SIG-M5 treated with dmso at 0.1 percent for 504 hours (cell line): ENCODE measurements around the gene TFAP2A.

ENCODE experiments used
- DNase-seq: peaks from one replicate; lab custom pipeline; 2025; ENCODE audit not compliant: unreplicated experiment; lab: John Stamatoyannopoulos, UW

TFAP2A gene

DNA sequence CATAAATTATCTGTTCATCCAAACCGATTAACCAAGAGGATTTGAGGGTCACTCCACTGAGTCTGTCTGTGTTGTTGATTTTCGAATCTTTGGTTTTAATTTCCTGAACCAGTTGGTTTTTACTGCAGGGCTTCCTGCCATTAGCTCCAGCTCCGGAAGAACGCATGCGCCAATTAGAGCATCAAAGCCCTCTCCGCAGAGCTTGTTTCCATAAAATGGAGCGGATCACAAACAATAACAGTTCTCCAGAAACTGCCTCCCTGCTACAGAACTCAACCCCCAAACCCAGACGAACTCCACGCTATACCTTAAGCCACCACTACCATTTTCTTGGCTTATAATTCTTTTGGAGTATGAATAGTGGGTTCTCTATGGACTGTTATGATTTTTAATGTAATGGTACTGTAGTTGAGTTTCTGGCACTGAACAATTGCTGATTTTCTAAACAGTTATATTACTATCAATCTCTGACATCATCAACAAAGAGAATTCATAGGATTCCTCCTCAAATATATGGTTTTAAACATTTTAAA is 13.8 kb downstream of the TFAP2A start:
- DNase-seq, result no peak

DNA sequence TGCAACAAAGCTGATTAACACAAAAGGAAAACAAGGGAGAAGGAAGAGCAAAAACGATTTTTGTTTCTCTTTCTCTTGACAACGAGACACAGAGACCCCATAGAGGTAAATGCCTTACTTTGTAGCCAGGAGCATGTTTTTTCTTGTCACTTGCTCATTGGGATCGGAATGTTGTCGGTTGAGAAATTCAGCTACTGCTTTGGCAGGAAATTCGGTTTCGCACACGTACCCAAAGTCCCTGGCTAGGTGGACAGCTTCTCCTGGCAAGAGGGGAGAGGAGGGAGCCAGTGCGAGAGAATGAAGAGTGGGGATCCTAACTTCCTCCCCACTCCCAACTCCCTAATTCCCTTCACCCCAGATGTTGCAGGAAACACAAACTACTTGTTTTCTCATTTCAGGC is 14.5 kb downstream of the TFAP2A start:
- DNase-seq, result no peak

DNA sequence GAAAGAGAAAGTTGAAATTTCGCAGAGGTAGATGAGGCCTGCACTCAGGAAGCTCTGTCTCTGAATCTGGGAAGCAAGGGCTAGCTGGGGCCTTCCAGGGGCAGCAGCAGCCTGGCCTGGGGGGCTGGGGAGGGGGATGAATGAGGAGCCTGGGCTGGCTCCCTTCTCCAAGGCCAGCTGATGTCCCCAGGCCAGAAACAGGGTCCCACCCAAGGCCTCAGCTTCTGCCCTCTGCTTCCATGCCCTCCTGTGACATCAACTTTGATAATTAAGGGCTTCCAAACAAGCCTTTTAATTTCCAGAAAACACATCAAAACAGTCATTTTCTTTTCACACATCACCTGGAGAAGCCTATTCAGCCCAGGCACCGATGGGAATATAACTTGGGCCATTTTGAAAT is 15.4 kb downstream of the TFAP2A start:
- DNase-seq, result no peak

DNA sequence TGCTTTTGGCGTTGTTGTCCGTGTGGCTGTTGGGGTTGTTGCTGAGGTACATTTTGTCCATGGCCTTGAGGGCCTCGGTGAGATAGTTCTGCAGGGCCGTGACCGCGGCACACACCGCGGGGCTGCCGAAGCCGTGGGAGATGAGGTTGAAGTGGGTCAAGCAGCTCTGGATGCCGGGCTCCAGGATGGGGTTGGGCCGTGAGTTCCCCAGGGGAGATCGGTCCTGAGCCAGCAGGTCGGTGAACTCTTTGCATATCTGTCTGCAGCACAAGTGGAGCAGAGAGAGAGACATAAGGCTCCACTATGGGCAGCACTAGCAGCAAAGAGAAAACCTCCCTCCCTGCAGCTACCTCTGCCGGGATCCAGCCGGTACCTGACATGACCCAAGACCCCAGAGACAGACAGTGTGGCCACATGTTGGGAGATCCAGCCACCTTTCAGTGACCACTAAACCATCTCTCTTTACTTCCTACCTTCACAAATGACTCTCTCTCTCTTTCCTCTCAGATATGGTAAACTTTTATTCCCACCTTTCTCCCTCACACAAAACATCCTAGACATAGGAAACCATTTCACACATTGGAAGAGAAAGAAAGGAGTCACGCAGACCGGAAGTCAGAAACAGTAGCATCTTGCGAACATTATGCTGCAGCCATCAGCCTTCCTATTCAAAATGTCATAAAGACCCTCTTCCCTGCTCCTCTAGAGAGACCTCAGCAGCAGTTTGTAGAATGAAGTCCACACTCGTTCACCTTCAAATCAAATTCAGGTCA is 16.2 kb downstream of the TFAP2A start:
- DNase-seq, result no peak

DNA sequence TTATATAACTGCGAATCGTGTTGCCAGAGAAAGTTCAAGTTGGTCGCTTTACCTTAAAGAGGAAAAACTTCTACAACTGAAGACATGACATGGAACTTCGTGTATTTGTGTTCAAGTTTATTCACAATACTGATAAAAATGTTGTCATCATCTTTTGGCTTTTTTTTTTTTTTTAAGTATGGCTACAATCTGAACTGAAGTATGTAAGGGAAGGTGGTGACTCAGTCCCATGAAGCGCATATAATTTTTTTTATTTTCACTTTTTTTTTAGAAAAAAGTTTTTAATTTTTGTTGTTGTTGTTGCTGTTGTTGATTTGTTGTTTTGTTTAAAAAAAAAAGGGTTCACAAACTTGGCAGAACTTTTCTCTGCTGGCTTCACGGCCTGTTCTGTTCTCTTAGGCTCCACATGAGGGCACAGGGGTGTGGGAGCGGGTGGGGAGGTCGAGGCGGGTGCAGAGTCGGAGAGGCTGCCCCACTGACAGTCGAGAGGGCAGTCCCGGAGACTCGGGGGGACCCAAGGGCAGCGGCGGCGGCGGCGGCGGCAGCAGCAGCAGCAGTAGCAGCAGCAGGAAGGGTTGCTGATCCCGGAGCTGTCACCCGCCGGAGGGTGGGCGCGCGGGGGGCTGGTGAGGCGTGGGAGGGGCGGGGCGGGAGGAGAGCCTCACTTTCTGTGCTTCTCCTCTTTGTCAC is 17.0 kb downstream of the TFAP2A start:
- DNase-seq, result no peak

DNA sequence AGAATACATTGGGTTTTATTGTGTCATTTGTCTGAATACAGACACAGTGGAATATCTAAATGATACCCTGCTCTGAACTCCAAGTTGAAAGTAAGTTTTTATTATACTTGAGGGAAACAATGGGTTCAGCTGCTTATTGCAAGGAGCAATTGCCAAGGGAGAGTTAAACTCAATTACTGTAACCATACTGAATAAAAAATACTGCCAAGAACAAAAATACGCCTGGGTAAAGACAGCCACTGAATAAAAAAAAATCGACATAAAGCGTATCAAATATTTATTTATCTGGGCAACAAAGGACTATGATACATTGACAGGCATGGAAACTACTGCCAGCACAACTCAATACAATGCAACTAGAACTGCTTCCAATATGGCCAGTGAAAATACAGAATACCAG is 18.1 kb downstream of the TFAP2A start:
- no peak for DNase-seq

DNA sequence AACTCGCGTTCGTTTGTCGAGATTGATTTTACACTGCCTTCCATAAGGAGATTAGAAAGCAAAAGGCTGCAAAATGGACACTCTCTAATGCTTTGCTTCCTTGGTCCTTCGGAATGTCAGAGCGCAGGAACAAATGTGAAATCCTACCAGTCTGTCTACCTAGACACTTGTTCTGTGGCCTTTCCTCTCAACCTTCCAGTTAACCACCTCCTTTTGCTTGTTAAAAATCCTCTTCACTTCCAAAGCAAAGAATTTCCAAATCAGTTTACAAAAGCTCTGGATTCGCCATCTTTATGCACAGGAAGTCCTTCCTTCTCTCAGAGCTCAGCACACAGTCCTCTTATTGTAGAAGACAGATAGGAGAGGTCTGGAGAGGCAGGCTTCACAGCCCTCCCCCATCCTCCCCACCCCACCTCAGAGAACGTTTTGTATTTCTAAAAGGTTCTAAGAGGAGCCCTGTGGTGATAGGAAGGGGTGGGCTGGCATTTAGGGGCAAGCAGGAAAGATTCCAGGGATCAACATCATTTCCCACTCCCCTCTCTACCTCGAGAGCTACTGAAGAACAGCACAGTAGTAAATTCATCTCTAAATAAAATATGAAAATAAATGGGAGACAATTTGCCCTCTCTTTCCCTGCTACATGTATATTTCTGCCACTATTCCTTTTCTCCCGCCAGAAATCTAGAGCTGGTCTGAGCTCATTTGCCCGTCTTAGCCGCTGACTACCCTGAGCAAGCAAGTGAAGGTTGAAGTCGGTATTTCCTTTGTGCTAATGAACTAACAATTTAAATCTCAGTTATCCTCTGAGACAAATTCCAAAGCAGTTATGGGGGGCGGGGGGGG is 18.9 kb downstream of the TFAP2A start:
- DNase-seq, result no peak

DNA sequence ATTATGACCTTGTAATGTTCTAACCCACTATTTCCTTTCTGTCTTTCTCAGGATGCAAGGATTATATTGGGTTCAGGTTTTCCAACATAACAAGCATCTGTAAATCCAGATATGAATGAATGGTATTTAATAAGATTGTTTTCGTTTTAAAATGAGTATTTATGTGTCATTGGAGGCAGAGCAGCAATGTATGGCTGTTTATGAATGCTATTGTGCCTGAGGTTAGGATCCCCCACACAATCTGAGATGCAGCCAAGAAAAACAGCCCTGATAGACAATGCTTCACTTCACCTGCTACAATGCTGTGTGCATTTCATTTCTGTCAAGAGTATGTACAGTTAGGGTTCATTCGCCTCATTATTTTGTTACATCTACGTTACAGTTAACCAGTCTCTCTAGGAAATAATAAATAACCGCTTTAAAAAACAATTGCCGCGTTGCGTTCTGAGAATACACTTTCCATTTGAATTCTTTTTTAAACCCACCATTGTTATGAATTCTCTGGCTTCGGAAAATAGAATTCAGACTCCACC is 19.6 kb downstream of the TFAP2A start:
- no peak for DNase-seq

DNA sequence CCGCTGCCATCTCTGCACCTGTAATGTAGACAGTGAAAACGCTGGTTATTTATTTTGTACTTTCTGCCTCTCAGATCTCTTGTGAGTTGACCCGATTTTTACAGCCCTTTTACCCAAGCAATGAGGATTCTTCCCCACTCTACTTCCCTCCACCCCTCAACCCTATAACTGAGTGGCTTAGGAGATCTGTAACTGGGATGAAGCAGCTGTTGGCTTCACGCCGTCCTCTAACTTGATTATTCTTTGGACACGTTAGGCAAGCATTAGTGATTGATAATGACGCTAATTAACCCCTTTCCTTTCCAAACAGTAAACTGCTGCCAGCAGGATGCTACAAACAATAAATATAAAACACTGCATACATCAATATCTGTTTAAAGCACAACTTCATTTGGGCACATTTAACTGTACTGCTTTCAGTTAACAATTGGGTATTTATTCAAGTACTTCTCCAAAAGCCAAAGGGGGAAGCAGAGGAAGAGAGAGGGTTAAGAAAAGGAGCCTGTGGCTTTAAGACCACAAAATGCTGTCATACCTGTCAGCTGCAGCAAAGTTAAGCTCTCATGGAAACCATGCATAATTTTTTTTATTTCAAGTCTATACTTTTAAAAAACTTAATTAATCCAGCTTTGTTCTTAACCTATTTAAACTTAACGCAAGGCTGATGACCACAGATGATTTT is 21.2 kb downstream of the TFAP2A start:
- peak; percentile 17 for DNase-seq

DNA sequence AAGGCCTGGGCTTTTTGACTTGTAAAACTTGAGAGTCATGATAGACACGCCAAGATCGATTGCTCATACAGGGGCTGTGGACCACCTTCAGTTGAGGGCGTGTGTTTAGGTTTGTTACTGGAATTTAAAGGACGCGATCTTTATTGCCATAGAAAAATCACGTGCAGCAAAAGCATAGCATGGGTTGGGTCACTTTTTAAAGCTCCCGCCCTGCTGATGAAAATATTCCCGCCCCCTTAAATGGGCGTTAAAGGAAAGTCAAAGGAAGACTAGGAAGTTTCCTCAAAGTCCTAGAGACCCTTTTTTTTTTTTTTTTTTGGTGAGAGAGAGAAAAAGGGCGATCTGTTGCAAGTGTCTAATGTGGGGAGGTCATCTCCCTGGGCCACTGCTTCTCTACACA is 23.1 kb downstream of the TFAP2A start:
- DNase-seq, result no peak

DNA sequence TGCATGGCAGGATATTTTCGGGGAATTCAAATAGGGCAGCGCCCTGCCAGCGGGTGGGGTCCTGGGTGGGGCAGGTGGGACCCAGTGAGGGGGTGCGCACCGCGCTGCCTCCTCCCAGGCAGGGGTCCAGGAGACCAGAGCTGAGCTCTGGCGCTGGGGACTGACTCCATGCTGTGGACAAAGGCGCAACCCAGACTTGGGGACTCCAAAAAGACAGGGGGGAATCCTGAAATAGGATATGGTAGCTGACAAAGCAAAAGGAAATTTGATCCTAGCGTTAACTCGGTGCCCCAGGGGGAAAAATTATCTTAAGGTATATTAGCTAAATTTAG is 23.6 kb downstream of the TFAP2A start:
- DNase-seq, result no peak

DNA sequence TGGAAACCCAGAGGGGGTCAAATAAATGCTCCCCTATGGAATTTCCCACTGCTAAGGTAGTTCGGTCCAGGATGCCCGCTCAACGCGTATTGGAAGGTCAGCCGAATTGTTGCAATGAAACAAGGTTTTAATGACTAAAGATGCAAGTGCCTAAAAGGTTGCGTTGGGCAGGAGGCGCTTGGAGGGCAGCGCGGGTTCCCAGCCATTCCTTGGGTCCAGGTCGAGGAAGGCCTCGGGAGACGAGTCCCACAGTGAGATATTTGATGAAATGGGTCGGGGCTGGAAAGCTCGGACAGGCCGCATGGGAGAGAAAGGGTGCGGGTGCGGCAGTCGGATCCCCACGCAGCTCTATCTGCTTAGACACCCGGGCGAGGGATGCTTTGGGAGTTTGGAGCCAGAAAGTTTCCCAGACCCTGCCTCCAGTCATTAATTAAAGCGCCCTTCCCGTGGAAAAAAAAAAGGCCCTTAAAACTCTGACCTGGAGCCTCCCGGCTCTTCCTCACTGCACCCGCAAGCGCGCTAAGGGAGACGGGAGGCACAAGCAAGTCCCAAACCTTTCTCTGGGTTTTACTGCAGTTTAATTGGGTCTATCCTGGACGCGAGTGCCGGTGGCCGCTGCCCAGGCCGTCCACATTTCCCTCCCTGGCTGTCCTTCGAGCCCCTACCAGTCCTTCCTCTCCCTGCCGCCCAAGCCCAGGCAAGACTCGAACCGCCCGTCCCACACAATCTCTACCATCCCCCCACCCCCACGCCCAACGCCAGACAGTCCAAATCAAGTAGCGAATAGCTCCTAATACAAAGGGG is 24.2 kb downstream of the TFAP2A start:
- no peak for DNase-seq

DNA sequence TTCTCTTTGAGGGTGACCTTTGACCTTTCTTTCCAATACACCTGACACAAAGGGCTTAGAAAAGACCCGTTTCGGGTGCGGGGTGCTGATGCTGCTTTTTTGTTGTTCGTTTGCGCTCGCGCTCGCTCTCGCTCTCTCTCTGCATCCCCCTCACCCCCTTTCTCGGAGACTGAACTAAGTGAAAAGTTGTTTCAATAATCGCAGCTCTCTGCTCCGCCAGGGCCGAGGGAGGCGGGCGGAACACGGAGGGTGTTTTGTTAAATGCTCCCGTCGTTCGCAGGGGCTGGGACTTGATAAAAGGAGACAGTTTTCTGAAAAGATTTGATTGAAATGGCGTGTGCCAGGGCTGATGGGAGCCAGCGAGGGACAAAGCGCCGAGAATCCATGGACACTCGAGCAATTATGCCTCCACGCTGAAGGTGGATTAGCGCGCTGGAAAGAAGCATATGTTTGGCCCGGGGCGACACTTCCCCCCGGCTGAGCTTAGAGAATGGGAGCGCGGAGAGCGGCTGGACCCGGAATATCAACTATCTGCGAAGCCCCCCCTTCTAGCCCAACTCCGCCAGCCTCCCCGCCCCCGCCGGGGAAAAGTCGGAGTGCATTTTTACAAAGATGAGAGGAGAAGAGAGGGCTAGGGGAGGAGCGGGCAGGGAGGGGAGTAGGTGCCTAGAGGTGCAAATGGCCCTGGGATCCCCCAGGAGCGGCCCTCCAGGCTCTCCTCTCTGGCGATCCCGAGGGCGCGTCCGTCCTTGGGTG is 25.0 kb downstream of the TFAP2A start:
- DNase-seq, result no peak

DNA sequence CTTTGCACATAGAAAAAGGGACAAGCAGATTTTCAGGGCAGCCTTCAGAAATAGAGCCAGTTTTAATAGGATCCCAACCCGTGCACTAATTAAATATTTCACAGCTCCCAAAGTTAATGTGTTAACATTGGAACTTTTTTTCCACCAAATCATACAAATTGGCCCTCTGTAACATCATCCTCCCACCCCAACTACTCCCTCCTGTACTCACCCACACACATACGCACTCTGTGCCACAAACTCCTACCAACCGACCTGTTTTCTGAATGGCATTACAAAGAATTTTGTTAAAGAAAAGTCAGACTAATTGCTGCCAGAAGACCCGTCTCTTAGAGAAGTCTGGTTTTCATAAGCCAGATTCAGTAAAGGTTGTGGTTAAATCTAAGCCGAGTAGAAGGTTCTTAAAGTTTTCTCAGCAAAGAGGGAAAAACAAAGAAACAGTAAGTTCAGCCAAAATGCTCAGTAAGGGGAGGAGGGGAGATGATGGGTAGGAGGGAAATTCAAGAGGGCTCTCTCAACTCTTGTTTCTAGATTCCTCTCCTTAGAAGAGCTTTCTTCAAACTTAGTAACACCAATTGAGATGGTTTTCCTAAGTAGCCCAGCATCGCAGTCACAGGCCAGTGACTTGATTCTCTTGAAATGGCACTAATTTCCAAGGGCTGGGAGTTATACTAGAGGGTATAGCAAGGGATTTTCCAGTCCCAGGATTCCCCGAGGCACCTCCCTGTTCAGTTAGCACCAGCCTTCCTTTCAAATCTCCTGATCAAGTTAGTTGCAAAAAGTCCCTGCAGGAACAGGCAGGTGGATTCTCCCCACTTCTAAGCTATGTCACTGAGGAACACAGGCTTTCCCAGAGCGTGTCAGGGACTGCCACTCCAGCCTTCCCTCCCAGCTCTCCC is 27.9 kb downstream of the TFAP2A start:
- DNase-seq, result no peak

DNA sequence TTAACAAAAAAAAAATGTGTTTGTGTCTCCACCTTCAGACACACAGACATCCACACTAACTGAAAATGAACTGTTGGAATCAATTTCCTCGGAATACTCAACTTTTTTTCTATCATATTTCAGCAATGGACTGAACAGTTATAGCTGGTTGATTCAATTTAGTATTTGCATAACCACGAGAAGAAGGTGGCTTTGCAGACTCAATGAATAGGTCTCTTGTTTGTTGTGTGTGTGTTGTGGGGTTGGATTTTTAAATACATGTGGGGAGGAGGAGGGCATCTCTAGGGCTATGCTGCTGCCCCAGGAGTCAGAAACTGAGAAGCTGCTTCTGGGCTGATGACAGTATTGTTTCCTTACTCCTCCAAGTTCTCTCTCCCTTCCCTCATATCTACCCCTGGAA is 28.7 kb downstream of the TFAP2A start:
- DNase-seq, result no peak

DNA sequence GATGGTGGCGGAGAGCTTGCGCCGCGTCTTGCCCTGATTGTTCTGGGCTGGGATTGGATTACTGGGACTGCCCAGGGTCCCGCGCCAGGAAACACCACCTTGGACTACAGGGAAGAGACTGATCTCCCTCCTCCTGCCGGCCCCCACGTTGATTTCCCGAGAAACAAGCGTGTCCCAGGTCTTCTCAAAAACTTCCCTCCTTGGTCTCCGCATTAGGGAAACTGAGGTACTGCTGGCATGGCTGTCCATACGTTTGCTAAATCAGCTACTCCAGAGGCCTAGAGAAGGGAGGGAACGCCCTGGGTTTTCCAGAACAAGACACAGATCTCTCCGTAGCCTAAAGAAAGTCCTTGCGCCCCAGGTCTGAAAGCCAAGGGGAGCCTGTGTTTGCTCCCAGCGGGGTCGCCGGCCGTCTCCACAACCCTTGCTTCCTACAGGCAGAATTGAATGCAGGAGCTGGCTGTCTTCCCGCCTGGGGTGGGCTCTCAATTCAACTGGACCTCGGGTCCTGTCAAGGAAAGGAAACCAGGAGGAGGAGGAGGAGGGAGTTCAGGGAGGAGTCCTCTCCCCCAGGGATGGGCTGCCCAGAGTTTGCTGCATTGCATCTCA is 29.2 kb downstream of the TFAP2A start:
- DNase-seq, result no peak

DNA sequence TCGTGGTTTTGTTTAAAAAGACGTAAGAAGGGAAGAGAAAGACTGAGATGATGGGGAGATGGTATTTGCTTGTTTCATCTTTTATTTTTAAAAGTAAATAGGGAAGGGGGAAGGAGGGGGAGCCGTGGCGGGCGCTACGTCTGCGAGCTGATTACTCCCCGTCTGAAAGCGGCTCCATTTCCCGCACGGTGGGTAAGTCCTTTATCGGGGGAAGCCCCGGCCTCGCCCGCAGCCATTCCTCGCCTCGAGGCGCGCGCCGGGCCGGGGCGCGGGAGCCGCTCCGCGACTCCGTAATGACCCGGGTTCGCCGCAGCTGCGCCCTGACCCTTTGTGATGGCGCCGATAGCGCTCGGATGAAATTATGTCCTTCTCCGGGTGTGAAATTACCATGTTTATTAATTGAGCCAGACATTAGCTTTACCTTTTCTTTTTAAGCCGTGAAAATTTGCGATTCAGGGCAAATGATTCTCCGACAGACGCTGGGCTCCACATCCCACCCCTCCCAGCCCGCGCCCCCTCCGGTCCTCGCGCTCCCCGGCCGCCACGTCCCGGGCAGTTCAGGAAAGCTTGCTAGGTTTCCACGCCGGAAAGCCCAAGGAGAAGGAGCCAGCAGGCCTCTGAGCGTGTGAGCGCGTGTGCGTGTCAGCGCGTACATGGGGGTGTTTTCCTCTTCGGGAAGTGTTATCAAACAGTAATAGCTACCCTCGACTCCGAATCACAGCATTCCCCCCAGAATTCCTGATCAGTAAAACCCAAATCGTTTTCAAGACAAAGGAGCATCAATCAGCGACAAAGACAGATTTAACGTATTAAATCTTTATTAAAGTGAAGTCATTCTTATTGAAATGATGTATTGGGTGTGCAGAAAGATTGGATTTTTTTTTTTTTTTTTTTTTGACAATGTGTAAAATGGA is 30.0 kb downstream of the TFAP2A start:
- DNase-seq, result no peak
